Stimulated activated CD8-positive, alpha-beta memory T cell treated with anti-CD3 and anti-CD28 coated beads, Interleukin-4, amount 100 ng/mL, for 24 hours (primary cell): ENCODE results near the gene HOXA5.

Experiments
- DNase-seq: peaks from one replicate; pipeline ENCODE4 v3.0.0-alpha.2; 2020; ENCODE audit warnings: low read depth

Gene HOXA5

GRCh38 chr7:27117887-27118491 is 25.5 kb downstream of the HOXA5 start:
- DNase-seq, result no peak

GRCh38 chr7:27116962-27117886 is 26.3 kb downstream of the HOXA5 start:
- DNase-seq, result no peak

GRCh38 chr7:27116031-27116961 is 27.2 kb downstream of the HOXA5 start:
- no peak for DNase-seq

- no peak for DNase-seq
Measured at GRCh38 chr7:27115221-27116026, 28.1 kb downstream of the HOXA5 start.

DNA sequence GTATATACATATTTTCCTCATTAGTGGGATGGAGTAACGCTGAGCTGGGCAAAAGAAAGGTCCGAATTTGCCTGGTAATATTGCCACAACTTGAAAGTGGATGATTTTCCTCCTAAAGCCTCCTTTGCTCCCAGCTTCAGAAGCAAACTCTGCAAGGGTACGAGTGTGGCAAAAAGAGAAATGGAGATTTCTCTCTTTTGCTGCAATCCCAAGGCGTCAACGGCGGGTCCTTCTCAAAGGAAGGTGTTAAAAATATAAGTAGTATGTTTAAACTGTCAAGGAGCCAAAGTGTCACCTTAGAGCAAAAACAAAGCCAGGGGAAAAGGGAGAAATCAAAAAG is 28.6 kb downstream of the HOXA5 start:
- no peak for DNase-seq

DNA sequence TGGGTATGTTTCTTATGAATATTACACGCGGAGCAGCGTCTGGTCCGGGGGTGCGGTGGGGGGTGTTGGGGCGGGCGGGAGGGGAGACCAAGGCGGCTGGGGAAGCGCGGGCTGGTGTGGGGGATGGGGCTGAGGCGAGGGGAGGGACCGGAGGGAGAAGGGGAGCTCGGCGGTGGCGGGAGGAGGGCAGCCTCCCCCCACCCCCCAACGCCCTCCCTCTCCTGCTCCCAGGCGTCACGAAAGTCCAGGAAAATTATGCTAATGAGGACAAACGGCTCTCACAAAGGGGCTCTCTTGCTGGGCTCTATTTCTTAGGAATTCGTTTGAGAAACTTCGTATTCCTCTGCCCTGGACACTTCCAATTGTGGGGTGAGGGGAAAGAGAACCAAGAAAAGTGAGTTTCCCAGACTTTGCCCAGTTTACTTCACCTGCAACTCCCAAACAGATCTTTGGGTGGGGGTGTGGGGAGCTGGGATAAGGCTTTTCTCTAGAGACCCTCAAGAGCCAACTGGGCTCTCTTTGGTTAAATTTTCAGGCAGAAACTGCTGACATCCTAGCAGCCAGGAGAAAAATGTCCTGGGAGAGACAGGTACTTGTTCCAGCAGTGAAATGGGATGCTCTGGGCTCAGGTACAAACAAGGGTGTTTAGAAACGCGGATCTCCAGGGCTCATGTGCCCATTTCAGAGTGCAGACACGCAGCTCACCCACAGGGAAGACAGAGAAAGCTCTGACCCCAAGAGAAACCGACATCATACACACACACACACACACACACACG is 29.3 kb downstream of the HOXA5 start:
- no peak for DNase-seq

GRCh38 chr7:27112955-27113949 is 30.2 kb downstream of the HOXA5 start:
- DNase-seq, result no peak

DNA sequence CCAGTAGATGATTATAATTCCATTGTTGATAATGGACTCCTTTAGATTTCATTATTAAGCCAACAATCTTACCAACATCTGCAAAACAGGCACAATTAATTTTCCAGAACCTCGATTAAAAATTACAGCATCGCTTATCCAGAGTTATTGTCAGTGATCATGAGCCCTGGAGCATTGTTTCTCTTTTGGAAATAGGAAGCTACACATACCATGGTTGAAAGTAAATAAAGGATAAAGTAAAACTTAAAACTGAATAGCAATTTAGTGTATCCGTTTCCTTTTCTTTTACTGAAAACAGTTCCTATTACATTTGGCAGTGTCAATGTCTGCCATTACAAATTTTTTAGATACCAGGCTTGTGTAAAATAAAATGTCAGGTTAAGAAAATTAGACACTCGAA is 31.1 kb downstream of the HOXA5 start:
- no peak for DNase-seq

GRCh38 chr7:27111751-27112277 is 31.7 kb downstream of the HOXA5 start:
- DNase-seq, result no peak

DNA sequence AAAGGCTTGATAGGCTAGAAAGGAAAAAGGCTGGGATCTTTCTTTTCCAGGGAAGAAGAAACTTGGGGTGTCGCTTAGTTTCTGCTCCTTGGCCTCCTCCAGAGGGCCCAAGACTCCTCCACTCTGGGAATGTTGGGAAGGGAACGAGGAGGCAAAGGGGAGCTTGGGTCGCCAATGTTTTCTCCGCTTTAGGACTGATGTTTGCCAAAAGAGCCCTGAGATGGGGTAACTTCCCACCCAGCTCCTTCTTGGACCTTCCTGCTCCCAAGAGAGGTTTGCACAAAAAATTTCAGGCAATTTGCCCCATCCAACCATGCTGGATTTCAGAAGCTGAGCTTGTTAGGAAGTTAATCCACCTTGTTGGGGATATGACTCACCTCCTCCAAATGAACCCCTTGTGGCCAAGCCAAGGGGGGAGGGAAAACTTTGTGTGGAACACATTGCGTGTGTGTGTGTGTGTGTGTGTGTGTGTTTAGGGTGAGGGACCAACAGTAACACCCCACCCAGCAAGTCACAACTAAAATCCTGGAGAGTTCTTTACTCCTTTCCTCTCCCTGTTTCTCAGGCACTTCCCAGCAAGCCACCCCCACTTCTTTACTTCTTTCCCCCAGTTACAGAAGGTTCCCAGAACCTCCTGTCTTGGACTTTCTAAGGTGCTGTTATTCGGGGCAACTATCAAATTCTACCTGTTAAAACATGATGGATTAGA is 32.3 kb downstream of the HOXA5 start:
- no peak for DNase-seq

DNA sequence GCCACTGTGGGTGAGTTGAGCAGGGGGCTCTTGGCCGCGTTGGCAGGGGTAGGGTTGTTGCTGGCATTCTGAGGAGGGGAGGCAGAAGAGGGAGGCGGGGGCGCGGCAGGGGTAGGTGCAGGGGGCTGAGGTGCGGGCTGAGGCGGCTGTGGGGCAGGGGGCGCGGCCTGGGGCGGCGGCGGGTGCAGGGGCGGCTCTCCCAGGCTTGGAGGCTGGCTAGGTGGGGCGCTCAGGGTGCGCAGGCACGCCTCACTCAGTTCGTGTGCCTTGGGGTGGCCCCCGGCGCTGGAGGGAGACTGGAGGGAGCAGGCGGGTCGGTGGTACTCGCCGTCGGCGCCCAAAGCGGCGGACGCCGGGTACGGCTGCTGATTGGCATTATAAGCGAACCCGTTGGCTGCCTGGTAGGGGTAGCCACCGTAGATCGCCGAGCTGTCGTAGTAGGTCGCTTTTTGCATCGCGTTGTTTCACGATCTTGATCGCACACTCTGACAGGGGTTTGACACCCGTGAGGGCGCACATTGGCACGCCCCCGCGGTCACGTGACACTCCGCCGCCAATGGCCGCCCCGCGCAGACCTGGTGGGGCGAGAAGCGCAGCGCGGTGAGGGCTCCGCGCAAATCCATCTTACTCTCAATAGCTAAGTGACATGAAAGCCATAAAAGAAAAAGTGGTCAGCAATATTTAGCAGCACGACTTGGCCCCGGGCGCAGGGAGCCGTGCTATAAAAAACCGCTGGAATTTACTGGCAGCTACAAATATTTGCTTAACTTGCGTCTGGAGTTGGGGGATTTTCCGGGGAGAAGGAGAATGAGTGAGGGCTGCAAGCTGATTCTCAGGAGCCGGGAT is 33.1 kb downstream of the HOXA5 start:
- no peak for DNase-seq

GRCh38 chr7:27109466-27110185 is 33.9 kb downstream of the HOXA5 start:
- DNase-seq, result no peak

- DNase-seq, result no peak
Measured at GRCh38 chr7:27108390-27109127, 34.9 kb downstream of the HOXA5 start.

DNA sequence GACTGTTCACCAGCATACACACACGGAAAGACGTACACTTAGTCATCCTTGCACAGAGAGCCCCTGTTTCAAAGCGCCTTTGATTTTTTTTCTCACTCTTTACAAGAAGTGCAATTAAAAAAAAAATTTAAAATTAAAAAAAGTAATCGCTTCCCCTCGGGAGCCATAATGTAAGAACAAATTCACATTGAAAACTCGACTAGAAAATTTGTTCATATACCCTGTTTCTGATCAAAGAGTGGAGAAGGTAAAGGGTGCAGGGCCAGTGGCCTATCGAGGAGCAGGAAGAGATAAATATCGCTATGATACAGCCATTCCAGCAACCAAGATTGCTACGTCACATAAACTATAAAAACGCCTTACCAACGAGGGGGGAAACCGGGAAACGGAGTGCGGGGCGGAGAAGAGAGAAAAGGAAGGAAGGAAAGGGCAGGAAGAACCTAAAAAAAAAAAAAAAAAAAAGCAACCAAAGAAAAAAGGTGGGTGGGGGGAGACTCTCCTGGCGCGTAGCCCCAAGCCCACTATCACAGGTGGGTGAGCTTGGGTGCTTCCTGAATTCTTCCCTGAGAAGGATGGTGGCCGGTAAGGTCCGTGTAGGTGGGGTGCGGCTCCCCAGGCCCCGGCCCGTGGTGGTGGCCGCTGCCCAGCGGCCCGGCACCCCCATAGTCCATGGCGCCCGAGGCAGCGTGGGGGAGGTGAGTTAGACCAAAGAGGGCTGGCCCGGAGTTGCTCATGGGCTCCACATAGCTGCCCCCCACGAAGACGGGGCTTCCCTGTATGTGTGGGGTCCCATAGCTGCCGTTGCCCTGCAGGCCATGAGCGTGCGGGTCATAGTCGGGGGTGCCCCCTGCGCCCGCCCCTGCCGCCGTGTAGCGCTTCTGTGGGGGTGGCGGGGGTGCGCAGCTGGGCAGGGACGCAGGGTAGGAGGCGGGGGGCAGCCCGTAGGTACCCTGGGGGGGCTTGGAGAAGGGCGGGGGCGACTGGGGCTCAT is 35.8 kb downstream of the HOXA5 start:
- DNase-seq, result no peak

GRCh38 chr7:27106901-27107240 is 36.6 kb downstream of the HOXA5 start:
- no peak for DNase-seq
